Activated CD4-positive, alpha-beta memory T cell treated with anti-CD3 and anti-CD28 coated beads, Interleukin-2, amount 10 ng/mL, durations not matched to agents 7 days and 5 days (primary cell): ENCODE results near the gene EHBP1L1. TPM values are rescaled to one million over a fixed set of nuclear protein-coding genes. Genes with fewer than 3 reads are reported as not detected.
A peak's percentile ranks its signal among the peaks of the same experiment; 100 is the strongest.

Experiments used
- CTCF ChIA-PET: fragments of 350-600 bp; sonication (Branson Sonifier 250); formaldehyde crosslinking; loops from one replicate; lab custom pipeline; 2021; ENCODE audit warnings: antibody characterized with exemption, inconsistent platforms; lab: Charles Lee
- POLR2A ChIA-PET: fragments of 350-600 bp; sonication (Branson Sonifier 250); formaldehyde crosslinking; loops from one replicate; lab custom pipeline; 2021; ENCODE audit warnings: antibody characterized with exemption; lab: Charles Lee
- DNase-seq: peaks from one replicate; pipeline ENCODE4 v3.0.0-alpha.2; 2020
- H3K27ac Mint-ChIP-seq: one replicate; pipeline ENCODE4 v1.8.0; 2021; ENCODE audit warnings: mild to moderate bottlenecking, mixed read lengths
- H3K27me3 Mint-ChIP-seq: one replicate; pipeline ENCODE4 v1.8.0; 2021; ENCODE audit warnings: mixed read lengths
- H3K36me3 Mint-ChIP-seq: one replicate; pipeline ENCODE4 v1.8.0; 2021; ENCODE audit warnings: low read depth, mixed read lengths
- H3K4me1 Mint-ChIP-seq: one replicate; pipeline ENCODE4 v1.8.0; 2021; ENCODE audit warnings: mixed read lengths
- H3K4me3 Mint-ChIP-seq: one replicate; pipeline ENCODE4 v1.8.0; 2021; ENCODE audit warnings: mild to moderate bottlenecking, mixed read lengths
- H3K9me3 Mint-ChIP-seq: one replicate; pipeline ENCODE4 v1.8.0; 2021; ENCODE audit warnings: mixed read lengths
- total RNA-seq, 2 experiments: library from RNA; stranded (reverse); gene quantifications; one replicate each; pipeline ENCODE4 v1.2.3, GENCODE V29; 2021

EHBP1L1 gene
- total RNA-seq, 2 experiments from 2014 or later, result 118 to 119 TPM

DNA sequence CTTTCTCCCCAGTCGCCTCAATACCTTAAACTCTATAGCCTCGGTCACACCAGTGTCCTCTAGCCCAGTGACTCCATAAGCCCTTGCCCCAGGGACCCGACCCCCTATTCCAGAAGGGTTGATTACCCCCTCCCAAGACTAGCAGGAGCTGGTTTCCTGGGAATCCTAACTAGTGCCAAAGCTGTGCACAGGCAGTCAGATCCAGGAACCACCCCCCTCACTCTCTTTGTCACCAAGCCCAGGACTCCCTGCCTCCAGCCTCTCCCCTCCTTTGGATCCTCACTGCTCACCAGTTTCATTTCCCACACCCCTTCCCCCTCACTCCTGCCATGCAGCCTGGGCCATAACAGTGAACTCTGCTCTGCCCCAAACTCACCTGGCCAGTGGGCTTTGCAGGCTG is 27.5 kb upstream of the EHBP1L1 start:
- H3K27me3 Mint-ChIP-seq, result no peaks in the 10 kb centered on the region
- ChIA-PET POLR2A (interaction anchor here (0.6 to 1.3 kb wide), 6 partner anchors 16 to 27 kb away, joined by 3 to 5 read pairs (median 3); partner anchors contain the start of genes EHBP1L1, FAM89B and ZNRD2), CTCF (interaction anchor here (1.7 kb wide), 2 partner anchors 8 to 46 kb away, joined by 3 to 7 read pairs; no protein-coding TSS in a partner anchor)
- H3K4me3 Mint-ChIP-seq, result peak overlapping the region; percentile 30
- peaks cover 36% of the 10 kb centered on the region for H3K36me3 Mint-ChIP-seq
- H3K9me3 Mint-ChIP-seq, result no peaks in the 10 kb centered on the region
- no peak for DNase-seq
- H3K27ac Mint-ChIP-seq, result peak overlapping the region; percentile 58
- H3K4me1 Mint-ChIP-seq, result peaks cover 63% of the 10 kb centered on the region

DNA sequence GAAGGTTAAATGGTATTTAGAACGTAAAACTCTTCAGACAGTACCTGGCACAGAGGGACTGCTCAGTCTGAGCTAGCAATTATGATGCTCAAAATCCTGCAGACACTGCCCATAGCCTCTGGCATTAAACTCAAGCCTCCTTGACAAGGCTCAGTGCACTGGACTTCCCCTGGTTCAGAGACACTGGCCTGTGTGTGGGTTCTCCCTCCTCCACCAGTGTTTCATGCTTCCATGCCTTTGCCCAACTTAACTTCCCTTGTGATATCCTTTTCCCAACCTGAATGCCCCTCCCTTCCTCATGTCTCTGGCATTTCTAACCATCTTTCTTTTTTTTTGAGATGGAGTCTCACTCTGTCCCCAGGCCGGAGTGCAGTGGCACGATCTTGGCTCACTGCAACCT is 26.8 kb upstream of the EHBP1L1 start:
- Mint-ChIP-seq H3K36me3 (peaks cover 34% of the 10 kb centered on the region), H3K27ac (no peak overlapping the region), H3K4me1 (peaks cover 63% of the 10 kb centered on the region), H3K27me3 (no peaks in the 10 kb centered on the region), H3K4me3 (no peak overlapping the region), H3K9me3 (no peaks in the 10 kb centered on the region)
- POLR2A ChIA-PET, result interaction anchor here (0.6 to 1.3 kb wide), 6 partner anchors 16 to 27 kb away, joined by 3 to 5 read pairs (median 3); partner anchors contain the start of genes EHBP1L1, FAM89B and ZNRD2
- CTCF ChIA-PET, result interaction anchor here (1.7 kb wide), 2 partner anchors 9 to 45 kb away, joined by 3 to 7 read pairs; no protein-coding TSS in a partner anchor
- DNase-seq, result no peak

DNA sequence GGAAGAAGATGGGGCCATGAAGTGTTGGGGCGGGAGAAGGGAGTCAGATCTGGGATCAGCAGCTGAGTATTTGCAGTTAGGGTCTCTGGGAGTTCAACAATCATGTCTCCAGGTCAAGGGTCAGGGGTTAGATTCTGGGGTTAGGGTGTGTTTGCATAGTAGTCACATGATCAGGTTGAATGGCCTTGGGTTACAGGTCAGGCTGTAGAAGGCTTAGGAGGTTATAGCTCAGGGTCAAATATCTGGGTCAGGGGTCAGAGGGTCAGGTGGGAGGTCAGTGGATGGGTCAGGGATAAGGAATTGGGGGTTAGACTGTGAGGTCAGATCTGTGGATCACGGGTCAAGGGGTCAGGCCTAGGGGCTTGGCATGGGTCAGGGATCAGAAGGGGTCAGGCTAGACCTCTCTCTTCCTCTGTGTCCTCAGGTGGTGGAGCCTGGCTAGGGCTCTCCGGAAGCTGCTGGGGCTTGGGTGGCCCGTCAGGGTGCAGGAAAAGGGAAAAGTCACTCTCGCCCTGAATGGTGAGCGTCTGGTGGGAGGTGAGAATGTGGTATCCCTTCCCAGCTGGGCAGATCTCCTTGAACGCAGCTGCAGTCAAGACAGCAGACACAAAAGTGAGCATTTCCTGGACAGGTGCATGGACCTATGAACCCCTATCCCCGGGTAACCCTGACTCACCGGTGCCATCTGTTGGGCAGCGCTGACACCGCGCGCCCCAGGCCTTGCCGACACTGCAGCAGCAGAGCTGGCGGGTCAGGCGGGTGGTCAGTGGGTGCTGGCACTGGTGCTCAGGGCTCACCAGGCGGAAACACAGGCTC is 24.1 kb upstream of the EHBP1L1 start:
- Mint-ChIP-seq H3K4me1 (peaks cover 70% of the 10 kb centered on the region), H3K27me3 (no peaks in the 10 kb centered on the region), H3K36me3 (peaks cover 24% of the 10 kb centered on the region), H3K4me3 (no peak overlapping the region), H3K9me3 (no peaks in the 10 kb centered on the region), H3K27ac (peak overlapping the region; percentile 31)
- POLR2A ChIA-PET, result interaction anchor here (0.8 to 3.6 kb wide), 9 partner anchors 11 to 131 kb away, joined by 3 to 19 read pairs (median 8); partner anchors contain the start of genes SCYL1 and ZNRD2
- CTCF ChIA-PET, result interaction anchor here (0.6 to 4.3 kb wide), 15 partner anchors 8 to 194 kb away, joined by 3 to 41 read pairs (median 3); partner anchors contain the start of genes EHBP1L1, FAM89B, SCYL1 and SLC25A45
- DNase-seq, result peak; percentile 73

DNA sequence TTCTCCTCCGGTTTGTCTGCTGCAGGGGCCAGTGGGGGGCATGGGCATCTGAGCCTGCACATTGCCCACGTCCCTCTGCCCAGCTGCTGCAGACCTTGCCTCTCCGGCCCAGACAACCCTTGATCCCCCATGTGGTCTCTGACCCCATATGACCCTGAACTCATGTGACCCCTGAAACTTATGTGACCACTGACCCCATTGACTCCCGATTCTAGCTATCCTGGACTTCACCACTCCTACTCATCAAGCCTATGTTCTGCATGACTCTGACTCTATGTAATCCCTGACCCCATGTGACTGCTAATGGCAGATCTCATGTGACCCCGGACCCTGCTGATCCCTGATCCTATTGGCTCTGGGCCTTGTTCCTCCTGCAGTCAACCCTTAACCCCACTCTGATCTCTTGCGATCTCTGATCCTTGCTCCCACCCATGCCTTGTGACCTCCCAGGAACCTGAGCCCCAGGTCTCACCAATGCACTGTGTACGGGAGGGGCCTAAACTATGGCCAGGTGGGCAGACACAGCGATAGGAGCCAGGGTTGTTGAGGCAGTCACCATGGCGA is 23.4 kb upstream of the EHBP1L1 start:
- no peaks in the 10 kb centered on the region for H3K27me3 Mint-ChIP-seq
- H3K4me1 Mint-ChIP-seq, result peaks cover 71% of the 10 kb centered on the region
- no peak for DNase-seq
- ChIA-PET POLR2A (interaction anchor here (0.7 to 3.6 kb wide), 13 partner anchors 8 to 132 kb away, joined by 3 to 19 read pairs (median 5); partner anchors contain the start of genes MALAT1, SCYL1 and ZNRD2), CTCF (interaction anchor here (0.9 to 4.3 kb wide), 11 partner anchors 9 to 195 kb away, joined by 3 to 41 read pairs (median 3); partner anchors contain the start of genes EHBP1L1, FAM89B, SLC25A45 and ZNRD2)
- no peak overlapping the region for H3K4me3 Mint-ChIP-seq
- H3K36me3 Mint-ChIP-seq, result peaks cover 24% of the 10 kb centered on the region
- H3K27ac Mint-ChIP-seq, result peak overlapping the region; percentile 31
- H3K9me3 Mint-ChIP-seq, result no peaks in the 10 kb centered on the region

DNA sequence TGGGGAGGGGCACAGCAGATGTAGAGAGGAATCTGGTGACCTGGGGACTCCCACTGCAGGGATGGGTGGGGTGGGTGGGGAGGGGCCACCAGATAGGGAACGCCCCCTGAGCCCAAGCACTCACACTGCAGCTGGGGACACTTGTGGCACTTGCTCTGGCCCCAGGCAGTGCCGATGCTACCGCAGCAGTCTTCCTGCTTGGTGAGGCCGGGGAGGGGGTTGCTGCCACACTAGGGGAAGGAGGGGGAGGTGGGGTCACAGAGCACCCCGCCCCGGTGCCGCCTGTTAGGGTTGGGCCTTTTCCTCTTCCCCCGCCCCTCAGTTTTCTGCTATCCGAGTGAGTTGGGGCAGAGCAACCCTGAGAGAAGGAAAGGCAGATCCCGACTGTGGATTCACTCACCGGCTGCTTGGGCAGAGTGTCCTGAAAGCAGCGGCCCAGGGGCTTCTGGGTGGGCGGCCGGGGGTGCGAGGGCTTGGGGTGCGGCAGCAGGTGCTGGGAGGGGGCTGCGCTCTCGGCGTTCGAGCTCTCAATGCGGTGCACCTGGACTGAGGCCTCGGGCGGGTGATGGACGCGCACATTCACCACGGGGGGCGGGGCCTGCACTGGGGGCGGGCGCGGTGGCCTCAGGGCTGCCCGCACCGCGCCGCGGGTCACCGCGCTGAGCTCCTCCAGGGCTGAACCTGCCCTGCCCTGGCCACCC is 22.4 kb upstream of the EHBP1L1 start:
- Mint-ChIP-seq H3K4me1 (peaks cover 63% of the 10 kb centered on the region), H3K27me3 (no peaks in the 10 kb centered on the region), H3K9me3 (no peaks in the 10 kb centered on the region), H3K4me3 (peak overlapping the region; percentile 44), H3K27ac (peak overlapping the region; percentile 54), H3K36me3 (peaks cover 18% of the 10 kb centered on the region)
- ChIA-PET POLR2A (interaction anchor here (0.7 to 3.6 kb wide), 11 partner anchors 9 to 133 kb away, joined by 3 to 19 read pairs (median 5); partner anchors contain the start of genes FAM89B, MALAT1 and SCYL1), CTCF (interaction anchor here (1.5 to 4.3 kb wide), 5 partner anchors 12 to 40 kb away, joined by 3 to 41 read pairs (median 14); partner anchors contain the start of genes FAM89B and ZNRD2)
- peak; percentile 85 for DNase-seq

DNA sequence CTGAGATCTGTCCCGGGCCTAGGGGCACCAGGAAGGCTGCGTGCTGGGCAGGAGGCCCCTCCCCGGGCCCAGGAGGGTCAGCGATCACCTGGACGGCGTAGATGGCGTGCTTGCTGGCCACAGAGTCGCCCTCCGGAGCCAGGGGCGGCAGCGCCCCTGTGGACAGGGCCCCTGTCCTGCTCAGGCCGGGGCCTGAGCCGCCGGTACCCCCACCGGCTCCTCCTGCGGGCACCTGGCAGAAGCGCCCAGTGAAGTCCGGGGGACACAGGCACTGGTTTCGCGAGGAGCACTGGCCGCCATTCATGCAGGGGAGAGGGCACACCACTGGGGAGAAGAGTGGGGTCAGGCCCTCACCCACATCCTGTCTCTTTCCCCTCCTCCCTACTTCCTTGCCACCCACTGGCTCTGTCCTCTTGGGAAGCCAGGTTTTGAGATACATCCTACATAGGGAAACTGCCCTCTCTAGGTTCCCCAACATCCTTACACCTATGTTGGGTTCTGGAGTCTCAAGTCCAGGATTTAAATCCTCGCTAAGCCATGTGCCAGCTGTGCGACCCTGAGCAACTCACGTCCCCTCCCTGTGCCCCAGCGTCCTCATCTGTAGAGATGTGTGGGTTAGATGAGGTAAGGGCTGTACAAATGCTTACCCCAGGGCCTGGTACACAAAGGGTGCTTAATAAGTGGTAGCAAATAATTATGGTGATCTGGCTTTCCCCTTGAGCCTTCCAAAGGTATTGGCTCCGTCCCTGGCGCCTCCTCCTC is 21.6 kb upstream of the EHBP1L1 start:
- H3K27ac Mint-ChIP-seq, result peak overlapping the region; percentile 58
- H3K36me3 Mint-ChIP-seq, result peaks cover 18% of the 10 kb centered on the region
- no peak for DNase-seq
- no peaks in the 10 kb centered on the region for H3K27me3 Mint-ChIP-seq
- POLR2A ChIA-PET, result interaction anchor here (1.1 to 3.6 kb wide), 6 partner anchors 7 to 134 kb away, joined by 3 to 19 read pairs (median 4); partner anchors contain the start of genes FAM89B and MAP3K11
- peak overlapping the region; percentile 45 for H3K4me3 Mint-ChIP-seq
- H3K4me1 Mint-ChIP-seq, result peaks cover 63% of the 10 kb centered on the region
- CTCF ChIA-PET, result interaction anchor here (2.5 to 4.3 kb wide), 3 partner anchors 11 to 17 kb away, joined by 14 to 41 read pairs (median 25); partner anchors contain the start of genes FAM89B and ZNRD2
- H3K9me3 Mint-ChIP-seq, result no peaks in the 10 kb centered on the region

DNA sequence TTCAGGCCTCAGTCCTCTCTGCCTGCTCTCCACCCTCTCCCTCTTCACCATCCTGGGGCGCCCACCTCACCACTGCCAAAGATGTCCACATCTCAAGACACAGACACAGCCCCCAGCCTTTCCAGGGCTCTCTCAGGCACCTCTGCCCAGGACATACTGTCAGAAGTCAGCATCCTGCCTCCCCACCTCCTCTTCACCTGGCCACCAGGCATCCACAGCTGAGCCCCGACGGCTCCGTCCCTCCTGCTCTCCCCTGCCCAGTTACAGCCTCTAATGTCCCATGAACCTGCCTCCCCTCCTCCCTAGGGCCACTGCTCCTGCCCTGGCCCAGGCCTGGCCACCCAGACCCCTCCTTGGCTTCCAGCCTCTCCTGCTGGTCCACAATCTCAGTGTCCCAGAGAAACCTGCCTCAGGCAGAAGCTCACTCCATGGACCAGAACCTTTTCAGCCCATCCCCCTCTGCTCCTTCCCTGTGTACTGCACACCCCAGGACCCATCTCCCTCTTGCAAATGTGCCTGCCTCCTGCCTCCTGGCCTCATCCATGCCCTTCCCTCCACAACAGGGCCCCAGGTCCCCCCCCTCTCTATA is 20.9 kb upstream of the EHBP1L1 start:
- ChIA-PET CTCF (interaction anchor here (1.0 kb wide), 1 partner anchor 33 kb away, joined by 4 read pairs; no protein-coding TSS in a partner anchor), POLR2A (interaction anchor here (0.7 to 1.4 kb wide), 4 partner anchors 8 to 59 kb away, joined by 3 to 4 read pairs (median 3); partner anchors contain the start of genes MAP3K11 and ZNRD2)
- peak overlapping the region; percentile 58 for H3K27ac Mint-ChIP-seq
- H3K4me3 Mint-ChIP-seq, result no peak overlapping the region
- no peaks in the 10 kb centered on the region for H3K27me3 Mint-ChIP-seq
- H3K4me1 Mint-ChIP-seq, result peaks cover 66% of the 10 kb centered on the region
- no peaks in the 10 kb centered on the region for H3K9me3 Mint-ChIP-seq
- no peak for DNase-seq
- peaks cover 15% of the 10 kb centered on the region for H3K36me3 Mint-ChIP-seq

DNA sequence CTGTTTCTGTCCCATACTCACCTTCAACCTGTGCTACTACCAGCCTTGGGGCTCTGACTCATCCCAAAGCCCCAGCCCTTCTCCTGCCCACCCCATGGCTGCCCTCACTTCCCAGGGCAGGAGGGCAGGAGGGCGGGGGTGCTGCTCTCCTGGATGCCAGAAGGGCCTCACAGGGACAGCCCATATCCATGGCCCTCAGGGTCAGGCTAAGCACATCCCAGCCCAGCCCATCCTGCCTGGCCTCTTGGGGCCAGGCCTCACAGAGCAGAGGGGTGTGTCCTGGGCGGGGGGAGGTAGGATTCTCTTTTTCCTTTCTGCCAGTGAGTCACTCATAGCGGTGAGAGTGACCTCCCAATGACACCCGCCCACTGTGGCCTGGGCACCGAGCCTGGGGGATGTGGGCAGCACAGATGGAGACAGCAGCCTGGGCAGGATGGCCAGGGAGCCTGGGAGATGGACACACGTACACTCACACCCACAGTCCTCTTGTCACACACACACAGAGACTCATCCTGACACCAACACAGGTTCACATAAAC is 20.1 kb upstream of the EHBP1L1 start:
- Mint-ChIP-seq H3K27ac (peak overlapping the region; percentile 73), H3K36me3 (peaks cover 12% of the 10 kb centered on the region), H3K27me3 (no peaks in the 10 kb centered on the region), H3K4me1 (peaks cover 74% of the 10 kb centered on the region), H3K4me3 (peak overlapping the region; percentile 74), H3K9me3 (no peaks in the 10 kb centered on the region)
- POLR2A ChIA-PET, result interaction anchor here (0.7 to 1.9 kb wide), 7 partner anchors 9 to 59 kb away, joined by 3 to 12 read pairs (median 4); partner anchors contain the start of genes MAP3K11 and ZNRD2
- no peak for DNase-seq
- CTCF ChIA-PET, result interaction anchor here (1.0 kb wide), 1 partner anchor 32 kb away, joined by 4 read pairs; no protein-coding TSS in a partner anchor

DNA sequence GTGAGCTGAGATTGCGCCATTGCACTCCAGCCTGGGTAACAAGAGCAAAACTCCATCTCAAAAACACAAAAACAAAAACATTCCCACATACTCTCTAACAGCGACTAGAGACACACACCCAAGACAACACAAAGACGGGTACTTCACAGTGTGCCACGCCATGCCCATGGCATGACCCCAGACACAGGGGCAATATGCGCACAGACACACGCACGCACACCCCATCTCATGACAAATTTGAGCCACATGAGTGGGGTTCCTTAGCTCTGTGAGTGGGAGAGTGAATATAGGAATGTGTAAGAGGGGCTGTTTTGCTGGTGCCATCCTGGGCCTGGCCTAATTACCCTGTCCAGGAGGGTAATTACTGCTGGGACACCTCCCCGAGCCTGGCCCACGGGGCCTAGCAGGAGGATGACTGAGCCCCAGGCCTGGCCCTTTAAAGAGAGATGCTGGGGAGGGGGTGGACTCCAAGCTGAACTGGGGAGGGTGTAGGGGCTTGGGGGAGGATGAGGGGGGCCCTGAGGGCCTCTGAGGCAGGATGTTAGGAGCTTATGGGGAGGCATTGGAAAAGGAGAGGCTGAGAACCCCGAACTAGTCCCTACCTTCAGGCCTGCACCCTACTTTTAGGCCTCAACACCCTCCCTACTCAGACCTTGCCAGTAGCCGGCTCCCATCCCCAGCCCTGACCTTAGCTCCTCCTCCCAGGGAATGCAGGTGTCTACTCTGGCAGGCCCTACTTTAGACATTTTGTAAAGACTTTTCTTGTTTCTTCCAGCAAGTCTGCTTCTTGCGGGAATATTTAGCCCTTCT is 19.2 kb upstream of the EHBP1L1 start:
- H3K9me3 Mint-ChIP-seq, result no peaks in the 10 kb centered on the region
- peaks cover 67% of the 10 kb centered on the region for H3K4me1 Mint-ChIP-seq
- ChIA-PET CTCF (interaction anchor here (1.0 to 1.4 kb wide), 2 partner anchors 9 to 16 kb away, joined by 3 read pairs; no protein-coding TSS in a partner anchor), POLR2A (interaction anchor here (0.7 to 1.9 kb wide), 9 partner anchors 9 to 137 kb away, joined by 3 to 12 read pairs (median 6); partner anchors contain the start of genes FAM89B and ZNRD2)
- no peak for DNase-seq
- H3K4me3 Mint-ChIP-seq, result peak overlapping the region; percentile 74
- no peaks in the 10 kb centered on the region for H3K27me3 Mint-ChIP-seq
- peaks cover 6% of the 10 kb centered on the region for H3K36me3 Mint-ChIP-seq
- peak overlapping the region; percentile 74 for H3K27ac Mint-ChIP-seq
